Type B pancreatic cell (in vitro differentiated cells): ENCODE results near the gene SLC18A2. TPM values are rescaled to one million over a fixed set of nuclear protein-coding genes. Genes with fewer than 3 reads are reported as not detected.

Experiments
- DNase-seq: peaks from one replicate; pipeline ENCODE4 v3.0.0; 2021; ENCODE audit warnings: mixed read lengths; ENCODE audit not compliant: unreplicated experiment; ENCODE audit errors: extremely low spot score
- H3K27ac Mint-ChIP-seq: 2 replicates; pipeline ENCODE4 v1.8.0; 2021; ENCODE audit warnings: mild to moderate bottlenecking, mixed read lengths
- H3K27me3 Mint-ChIP-seq: 2 replicates; pipeline ENCODE4 v1.8.0; 2021; ENCODE audit warnings: mixed read lengths
- H3K36me3 Mint-ChIP-seq: 2 replicates; pipeline ENCODE4 v1.8.0; 2021; ENCODE audit warnings: mixed read lengths
- H3K4me1 Mint-ChIP-seq: one replicate; pipeline ENCODE4 v1.8.0; 2021; ENCODE audit warnings: mixed read lengths; ENCODE audit not compliant: unreplicated experiment
- H3K4me3 Mint-ChIP-seq: 2 replicates; pipeline ENCODE4 v1.8.0; 2021; ENCODE audit warnings: mild to moderate bottlenecking, mixed read lengths
- H3K9me3 Mint-ChIP-seq: 2 replicates; pipeline ENCODE4 v1.8.0; 2021; ENCODE audit warnings: mixed read lengths
- CTCF ChIP-seq: fragments of 200-600 bp; sonication (generic); conservative IDR thresholded peaks from 2 replicates; pipeline ENCODE4 v1.5.0; 2021; ENCODE audit warnings: antibody characterized with exemption, mild to moderate bottlenecking
- total RNA-seq: library from RNA; stranded (reverse); gene quantifications from 2 replicates; pipeline ENCODE4 v1.2.1, GENCODE V29; 2021; ENCODE audit warnings: low replicate concordance

The SLC18A2 gene
- total RNA-seq, 1 donor from 2014 or later, result 1.8 TPM

GRCh38 chr10:117239051-117239450 lies 1.9 kb upstream of the SLC18A2 start:
- Mint-ChIP-seq H3K4me1 (peaks cover 4% of the 10 kb centered on the region), H3K9me3 (no peaks in the 10 kb centered on the region), H3K4me3 (peak overlapping the region; percentile 32), H3K27me3 (peaks cover 83% of the 10 kb centered on the region), H3K27ac (no peak overlapping the region), H3K36me3 (no peaks in the 10 kb centered on the region)
- no peak for TF ChIP-seq CTCF
- no peak for DNase-seq

DNA sequence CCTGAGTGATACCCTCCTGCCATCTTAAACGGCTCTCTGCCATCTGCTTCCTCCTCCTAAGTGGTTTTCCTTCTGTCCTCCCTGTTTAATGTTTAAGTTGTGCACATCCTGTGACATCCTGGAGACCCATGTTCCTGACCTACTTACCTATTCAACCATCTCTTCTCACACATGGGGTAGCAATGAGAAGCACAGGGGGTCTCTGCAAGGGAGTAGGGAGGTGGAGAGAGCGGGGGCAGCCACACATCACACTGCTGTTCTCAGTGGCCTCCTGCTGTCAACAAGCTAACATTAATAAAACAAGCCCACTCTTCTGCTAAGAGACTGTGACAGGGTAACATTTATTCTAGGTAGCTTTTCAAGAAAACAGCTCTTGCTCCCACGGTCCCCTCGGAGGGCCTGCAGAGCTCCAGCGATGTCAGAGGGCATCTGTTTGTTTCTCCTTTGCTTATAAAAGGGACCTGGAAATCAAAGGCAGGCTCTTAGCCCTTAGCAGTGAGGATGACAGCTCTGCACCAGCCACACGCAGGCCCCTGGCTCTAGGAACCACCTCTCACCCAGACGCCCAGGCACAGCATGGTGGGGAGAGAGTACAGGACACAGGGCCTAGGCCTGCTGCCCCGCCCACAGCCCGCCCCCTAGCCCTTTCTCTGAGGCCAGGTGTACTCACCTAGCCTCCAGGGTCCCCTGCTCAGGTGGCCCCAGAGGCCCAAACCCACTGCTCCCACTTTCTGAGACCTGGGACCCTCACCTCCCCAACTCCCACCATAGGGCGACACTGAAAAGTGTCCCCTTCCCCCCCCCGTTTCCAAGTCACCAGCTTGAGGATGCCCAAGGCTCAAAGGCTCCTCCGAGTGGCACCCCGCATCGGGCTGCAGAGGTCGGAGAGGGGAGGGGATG lies 943 bp upstream of the SLC18A2 start:
- peaks cover 4% of the 10 kb centered on the region for H3K4me1 Mint-ChIP-seq
- no peak for DNase-seq
- H3K27me3 Mint-ChIP-seq, result peaks cover 83% of the 10 kb centered on the region
- no peaks in the 10 kb centered on the region for H3K9me3 Mint-ChIP-seq
- H3K36me3 Mint-ChIP-seq, result no peaks in the 10 kb centered on the region
- peak overlapping the region; percentile 53 for H3K4me3 Mint-ChIP-seq
- no peak for TF ChIP-seq CTCF
- no peak overlapping the region for H3K27ac Mint-ChIP-seq

DNA sequence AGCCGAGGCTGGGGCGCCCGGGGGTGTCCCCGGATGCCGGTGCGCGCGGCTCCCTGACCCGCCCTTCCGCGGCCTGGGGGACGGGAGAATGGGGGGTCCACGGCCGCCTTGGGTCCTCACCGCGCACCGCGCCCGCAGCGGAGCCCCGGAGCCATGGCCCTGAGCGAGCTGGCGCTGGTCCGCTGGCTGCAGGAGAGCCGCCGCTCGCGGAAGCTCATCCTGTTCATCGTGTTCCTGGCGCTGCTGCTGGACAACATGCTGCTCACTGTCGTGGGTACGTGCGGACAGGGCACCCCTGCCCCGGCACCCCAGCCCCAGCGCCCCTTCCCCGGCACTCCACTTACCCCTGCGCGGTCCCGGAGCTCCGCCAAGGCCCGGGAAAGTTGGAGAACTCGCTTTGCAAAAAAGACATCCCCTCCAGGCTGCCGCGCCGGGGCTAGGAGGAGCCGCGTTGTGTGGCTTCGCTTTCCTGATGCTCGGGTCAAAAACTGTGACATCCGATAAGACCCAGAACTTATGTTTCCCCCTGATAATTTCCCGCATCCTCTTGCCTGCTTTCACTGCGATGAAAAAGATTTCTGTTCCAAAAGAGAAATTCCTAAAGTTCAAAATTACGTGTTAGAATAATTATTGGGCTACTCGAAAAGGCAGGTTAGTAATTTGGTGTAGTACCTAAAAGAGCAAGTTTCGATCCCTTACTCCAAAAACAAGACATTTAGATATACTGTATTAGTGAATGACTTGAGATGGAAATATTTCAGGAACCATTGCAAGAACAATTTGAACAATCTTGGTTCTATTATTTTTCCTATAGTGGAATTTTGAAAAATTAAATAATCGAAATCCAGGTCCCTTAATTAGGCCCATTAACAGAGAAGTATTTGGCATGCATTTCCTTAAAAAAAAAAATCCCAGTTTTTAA lies 888 bp downstream of the SLC18A2 start:
- Mint-ChIP-seq H3K4me1 (peaks cover 4% of the 10 kb centered on the region), H3K36me3 (no peaks in the 10 kb centered on the region), H3K4me3 (peak overlapping the region; percentile 84), H3K9me3 (no peaks in the 10 kb centered on the region), H3K27me3 (peaks cover 81% of the 10 kb centered on the region), H3K27ac (no peak overlapping the region)
- no peak for DNase-seq
- TF ChIP-seq CTCF, result no peak

GRCh38 chr10:117242463-117242832 lies 1.5 kb downstream of the SLC18A2 start:
- H3K27ac Mint-ChIP-seq, result no peak overlapping the region
- H3K4me1 Mint-ChIP-seq, result peaks cover 4% of the 10 kb centered on the region
- no peaks in the 10 kb centered on the region for H3K9me3 Mint-ChIP-seq
- no peak for TF ChIP-seq CTCF
- peaks cover 82% of the 10 kb centered on the region for H3K27me3 Mint-ChIP-seq
- no peaks in the 10 kb centered on the region for H3K36me3 Mint-ChIP-seq
- peak overlapping the region; percentile 72 for H3K4me3 Mint-ChIP-seq
- no peak for DNase-seq

DNA sequence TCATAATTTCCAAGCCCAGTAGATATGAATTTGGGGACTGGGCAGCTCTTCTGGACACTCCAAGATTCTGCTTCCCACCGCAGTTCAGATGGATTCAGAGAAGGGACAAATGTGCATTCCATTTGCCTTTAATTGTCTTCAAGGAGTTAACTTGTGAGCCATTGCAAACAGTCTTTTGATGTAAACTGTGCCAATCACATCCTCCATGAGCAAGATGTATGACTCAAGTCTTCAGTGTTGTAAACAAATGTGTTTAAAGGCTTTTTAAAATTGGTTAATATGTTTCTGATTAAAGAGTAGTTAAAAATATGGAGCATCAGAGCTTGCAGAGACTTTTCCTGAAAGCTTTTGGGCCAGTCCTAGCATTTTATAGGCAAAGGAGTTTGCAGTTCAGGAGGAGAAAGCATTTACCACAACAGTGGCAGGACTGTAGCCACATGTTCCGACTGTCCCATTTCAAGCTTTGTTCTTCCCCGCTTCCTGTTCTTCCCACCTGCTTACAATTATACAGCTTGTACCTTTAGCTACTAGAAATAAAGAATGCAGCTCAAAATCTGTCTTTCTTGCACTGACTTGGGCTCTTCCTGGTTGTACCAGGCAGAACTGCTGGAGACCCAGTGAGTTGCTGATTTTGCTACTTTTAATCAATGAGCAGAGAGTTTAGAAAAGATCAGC lies 6.2 kb downstream of the SLC18A2 start:
- no peak overlapping the region for H3K27ac Mint-ChIP-seq
- H3K4me1 Mint-ChIP-seq, result peaks cover 13% of the 10 kb centered on the region
- H3K27me3 Mint-ChIP-seq, result peaks cover 79% of the 10 kb centered on the region
- H3K36me3 Mint-ChIP-seq, result no peaks in the 10 kb centered on the region
- H3K4me3 Mint-ChIP-seq, result no peak overlapping the region
- no peaks in the 10 kb centered on the region for H3K9me3 Mint-ChIP-seq
- no peak for DNase-seq
- TF ChIP-seq CTCF, result no peak
